GM20000 (cell line): ENCODE data around the gene OTUD6A.

Source experiments
- DNase-seq: peaks from one replicate; pipeline ENCODE4 v3.0.0; 2012; ENCODE audit warnings: low spot score
- TF ChIP-seq, protein P1 (sequence below): IDR thresholded peaks from 2 replicates; pipeline ENCODE4 v1.5.1; 2012; ENCODE audit warnings: mild to moderate bottlenecking, control low read depth; ENCODE audit errors: extremely low read depth, missing control alignments

Gene OTUD6A

DNA sequence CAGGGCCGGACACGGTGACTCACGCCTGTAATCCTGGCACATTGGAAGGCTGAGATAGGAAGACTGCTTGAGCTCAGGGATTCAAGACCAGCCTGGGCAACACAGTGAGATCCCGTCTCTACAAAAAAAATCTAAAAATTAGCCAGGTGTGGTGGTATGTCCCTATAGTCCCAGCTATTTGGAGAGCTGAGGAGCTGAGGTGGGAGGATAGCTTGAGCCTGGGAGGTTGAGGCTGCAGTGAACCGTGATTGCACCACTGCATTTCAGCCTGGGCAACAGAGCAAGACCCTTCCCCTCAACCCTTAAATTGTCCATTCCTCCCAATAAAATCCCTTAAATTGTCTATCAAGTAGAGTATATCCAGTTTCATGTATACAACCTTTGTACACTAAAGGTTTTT is 17.0 kb downstream of the OTUD6A start:
- TF ChIP-seq, protein P1, sequence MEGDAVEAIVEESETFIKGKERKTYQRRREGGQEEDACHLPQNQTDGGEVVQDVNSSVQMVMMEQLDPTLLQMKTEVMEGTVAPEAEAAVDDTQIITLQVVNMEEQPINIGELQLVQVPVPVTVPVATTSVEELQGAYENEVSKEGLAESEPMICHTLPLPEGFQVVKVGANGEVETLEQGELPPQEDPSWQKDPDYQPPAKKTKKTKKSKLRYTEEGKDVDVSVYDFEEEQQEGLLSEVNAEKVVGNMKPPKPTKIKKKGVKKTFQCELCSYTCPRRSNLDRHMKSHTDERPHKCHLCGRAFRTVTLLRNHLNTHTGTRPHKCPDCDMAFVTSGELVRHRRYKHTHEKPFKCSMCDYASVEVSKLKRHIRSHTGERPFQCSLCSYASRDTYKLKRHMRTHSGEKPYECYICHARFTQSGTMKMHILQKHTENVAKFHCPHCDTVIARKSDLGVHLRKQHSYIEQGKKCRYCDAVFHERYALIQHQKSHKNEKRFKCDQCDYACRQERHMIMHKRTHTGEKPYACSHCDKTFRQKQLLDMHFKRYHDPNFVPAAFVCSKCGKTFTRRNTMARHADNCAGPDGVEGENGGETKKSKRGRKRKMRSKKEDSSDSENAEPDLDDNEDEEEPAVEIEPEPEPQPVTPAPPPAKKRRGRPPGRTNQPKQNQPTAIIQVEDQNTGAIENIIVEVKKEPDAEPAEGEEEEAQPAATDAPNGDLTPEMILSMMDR, result no peak
- no peak for DNase-seq

DNA sequence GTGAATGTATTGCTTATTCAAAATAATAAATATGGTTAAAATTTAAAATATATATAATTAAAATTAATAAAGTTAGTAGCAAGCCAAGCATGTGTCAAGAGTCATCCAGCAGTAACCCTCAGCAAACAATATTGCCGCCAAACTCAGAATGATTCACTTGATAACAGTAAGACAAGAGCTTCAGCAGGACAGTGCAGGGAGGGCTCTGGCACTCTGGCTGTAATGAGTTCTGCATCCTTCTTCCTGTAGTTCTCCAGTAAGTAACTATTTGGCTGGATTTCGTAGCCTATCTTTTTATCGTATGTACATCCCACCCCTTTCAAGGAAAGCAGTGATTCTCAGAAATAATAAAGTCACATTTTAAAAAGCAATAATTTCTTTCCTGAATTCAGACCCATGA is 17.6 kb downstream of the OTUD6A start:
- no peak for DNase-seq
- TF ChIP-seq, protein P1, result no peak

DNA sequence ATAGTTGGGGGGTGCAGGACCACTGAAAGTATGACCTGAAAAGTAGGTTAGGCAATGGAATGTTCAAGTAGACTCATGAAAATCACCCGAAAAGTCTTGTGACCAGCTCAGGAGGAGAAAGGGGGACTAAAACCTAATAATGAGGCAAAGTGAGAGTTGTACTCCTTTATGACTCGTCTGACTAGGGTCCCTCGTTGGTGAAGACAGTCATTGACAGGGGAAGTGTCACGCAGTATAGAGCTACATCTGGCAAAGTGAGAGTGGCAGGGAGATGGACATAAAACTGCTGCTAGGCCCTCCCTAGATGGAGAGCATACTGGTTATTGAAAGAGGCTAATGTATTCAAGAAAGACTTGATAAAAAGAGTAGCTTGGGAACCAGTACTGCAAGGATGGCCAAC is 20.5 kb downstream of the OTUD6A start:
- TF ChIP-seq, protein P1, result no peak

DNA sequence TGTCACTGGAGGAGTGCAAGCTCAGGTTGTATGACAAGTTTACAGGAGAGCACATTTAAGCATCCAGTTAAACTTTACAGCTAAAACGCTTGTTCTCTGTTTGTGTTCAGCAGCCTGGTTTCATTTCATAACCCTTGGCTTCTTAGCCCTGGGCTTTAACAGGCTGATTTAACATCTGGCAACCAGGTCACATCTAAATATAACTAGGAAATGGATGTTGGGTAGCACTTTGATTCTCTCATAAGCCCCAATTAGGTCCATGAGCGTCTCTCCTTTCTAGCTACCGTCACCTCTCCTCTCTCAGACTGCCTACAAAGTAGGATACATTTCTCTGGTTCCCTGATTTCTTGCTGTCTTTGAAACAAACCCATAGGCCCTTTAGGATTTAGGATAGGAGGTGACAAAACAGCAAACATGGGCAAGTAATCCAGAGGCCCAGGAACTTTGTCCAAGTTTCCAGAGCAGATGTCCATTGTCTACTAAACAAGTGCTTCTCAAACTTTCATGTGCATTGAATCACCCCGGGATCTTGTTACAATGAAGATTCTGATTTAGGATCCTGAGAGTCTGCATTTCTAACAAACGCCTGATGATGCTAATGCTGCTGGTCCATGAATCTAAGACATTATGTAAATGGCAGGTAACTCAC is 22.5 kb downstream of the OTUD6A start:
- no peak for DNase-seq
- TF ChIP-seq, protein P1, result no peak

More for the DNA sequence above, 20.5 kb downstream of the OTUD6A start:
- no peak for DNase-seq

DNA sequence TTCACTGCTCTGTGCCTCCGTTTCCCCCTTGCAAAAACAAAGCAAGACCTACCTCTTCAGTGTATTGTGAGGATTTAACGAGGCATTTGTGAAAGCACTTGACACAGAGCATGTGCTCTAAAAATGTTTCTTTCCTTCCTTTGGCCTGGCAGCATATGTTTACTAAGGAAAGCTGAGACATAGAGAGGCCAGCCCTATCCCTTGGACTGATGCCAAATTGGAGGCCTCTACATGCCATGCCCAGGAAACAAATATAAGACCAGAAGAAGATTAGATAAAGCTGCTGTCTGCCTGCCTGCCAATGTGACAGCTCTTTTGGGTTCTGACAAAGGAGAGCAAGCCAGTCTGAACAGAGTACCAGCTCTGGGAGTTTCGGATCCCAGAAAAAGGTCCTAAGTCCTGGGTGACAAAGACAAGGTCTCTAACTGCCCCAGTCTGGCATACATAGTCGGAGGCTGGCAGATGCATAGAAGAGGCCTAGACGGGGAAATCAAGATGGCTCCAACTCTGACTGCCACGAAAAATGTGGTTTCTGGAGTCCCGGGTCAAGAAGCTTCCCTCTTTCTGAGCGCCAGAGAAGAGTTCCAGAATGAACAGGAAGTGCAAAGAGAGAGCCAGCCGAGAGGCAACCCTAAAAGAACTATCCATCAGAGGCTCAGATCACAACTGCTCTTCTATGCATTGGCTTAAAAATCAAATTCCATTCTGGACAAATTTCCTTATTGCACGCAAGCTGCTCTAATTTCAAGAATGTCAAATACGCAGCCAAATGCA is 25.8 kb downstream of the OTUD6A start:
- DNase-seq, result no peak
- TF ChIP-seq, protein P1, result no peak

DNA sequence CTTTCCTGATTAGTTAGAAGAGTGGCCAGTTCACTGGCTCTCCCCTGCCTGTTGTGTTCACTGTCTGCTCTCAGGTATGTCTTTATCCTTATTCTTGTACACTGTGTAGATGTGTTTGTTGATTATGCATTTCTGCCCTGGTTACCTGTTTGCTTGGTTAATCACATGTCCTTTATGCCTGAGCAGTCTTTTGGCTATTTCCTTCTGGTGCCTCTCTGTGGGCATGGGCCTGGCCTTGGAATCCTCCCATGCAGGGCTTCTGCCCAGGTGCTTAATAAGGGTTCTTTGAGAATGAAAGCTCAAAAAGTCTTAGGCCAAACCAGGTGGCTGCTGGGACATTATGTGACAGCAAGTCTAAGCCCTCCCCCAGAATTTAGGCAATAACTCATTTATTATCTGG is 26.5 kb downstream of the OTUD6A start:
- no peak for DNase-seq

More for the DNA sequence above, 26.5 kb downstream of the OTUD6A start:
- TF ChIP-seq, protein P1, result no peak
